ENCODE results near the gene PIMREG.
A peak's percentile ranks its signal among the peaks of the same experiment; 100 is the strongest.

PIMREG gene

DNA sequence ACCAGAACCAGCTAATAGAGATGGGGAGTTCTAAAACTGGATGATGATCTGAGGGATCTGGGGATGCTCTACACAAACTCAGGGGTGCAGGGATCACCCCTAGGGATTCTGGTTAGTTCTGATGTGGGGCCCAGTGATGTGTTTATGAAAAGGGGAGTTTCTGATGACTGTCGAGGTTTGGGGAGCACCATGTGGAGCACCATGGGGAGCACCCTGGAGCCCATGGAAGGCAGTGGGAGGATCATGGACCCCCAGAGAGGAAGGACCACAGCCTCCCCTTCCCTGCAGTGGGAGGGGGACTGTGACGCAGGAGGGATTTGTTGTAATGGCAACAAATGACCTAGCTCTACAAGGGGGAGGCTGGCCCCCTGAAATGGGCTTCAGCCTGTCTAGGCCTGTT lies 18.4 kb downstream of the PIMREG start:
- DNase-seq, result no peak

DNA sequence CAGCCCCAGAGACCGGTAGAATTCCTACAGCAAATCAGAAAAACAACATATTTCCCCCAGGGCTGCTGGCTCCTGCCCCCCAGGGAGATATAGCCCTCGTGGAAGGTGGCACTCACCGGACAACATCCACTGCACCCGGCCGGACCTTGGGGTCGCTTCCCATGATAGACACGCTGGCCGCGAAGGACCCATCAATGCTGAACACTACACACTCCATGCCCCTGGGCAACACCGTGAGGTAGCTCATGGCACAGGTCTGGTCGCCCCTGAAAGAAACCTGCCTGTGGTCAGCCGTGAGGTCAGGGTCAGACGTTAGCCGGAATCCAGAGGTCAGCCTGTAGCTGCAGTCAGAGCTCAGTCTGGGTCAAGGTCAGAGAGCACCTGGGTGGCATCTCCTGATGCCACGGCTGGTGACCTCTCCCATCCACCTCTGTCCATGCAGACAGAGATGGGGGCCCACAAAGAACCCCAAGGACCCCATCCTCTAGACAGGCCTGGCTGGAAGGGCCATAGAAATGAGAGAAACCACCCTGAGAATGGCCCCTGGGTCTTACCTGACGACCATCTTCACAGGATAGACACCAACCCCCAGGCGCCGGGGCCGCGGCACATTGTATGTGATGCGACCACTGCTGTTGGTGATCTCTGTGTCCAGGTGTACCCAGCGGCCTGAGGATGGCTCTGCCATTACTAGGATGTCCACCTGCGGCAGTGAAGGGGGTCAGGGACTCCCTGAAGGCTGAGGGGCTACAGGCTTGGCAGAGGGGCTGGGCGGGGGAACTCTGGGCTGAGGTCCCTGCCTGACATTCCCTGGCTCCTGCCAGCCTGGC lies 19.6 kb downstream of the PIMREG start:
- no peak for DNase-seq

DNA sequence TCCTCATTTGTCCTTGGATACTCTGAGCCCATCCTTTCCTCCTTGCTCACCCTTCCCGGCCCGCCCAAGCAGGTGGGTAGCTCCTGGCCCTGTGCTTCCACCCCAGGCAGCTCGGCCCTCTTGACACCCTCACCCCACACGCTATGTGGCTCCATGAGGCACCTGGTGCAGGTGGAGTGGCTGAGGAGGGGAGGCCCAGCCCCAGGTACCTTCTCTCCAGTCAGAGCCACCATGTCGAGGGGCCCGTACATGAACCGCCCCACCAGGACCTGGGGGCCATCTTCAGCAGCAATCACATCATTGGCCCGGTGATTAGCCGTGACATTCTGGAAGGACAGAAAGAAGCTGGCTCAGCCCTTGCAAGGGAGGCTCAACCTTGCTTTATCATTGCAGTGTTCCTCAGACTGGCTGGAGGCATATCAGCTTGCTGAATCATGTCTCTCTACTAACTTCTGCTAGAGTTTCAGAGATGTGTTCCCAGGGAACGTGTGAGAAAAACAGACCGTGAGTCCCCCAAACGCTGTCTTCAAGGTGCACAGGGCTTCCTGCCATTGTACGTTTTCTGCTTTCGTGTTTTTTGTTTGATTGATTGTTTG lies 20.3 kb downstream of the PIMREG start:
- DNase-seq, result no peak

DNA sequence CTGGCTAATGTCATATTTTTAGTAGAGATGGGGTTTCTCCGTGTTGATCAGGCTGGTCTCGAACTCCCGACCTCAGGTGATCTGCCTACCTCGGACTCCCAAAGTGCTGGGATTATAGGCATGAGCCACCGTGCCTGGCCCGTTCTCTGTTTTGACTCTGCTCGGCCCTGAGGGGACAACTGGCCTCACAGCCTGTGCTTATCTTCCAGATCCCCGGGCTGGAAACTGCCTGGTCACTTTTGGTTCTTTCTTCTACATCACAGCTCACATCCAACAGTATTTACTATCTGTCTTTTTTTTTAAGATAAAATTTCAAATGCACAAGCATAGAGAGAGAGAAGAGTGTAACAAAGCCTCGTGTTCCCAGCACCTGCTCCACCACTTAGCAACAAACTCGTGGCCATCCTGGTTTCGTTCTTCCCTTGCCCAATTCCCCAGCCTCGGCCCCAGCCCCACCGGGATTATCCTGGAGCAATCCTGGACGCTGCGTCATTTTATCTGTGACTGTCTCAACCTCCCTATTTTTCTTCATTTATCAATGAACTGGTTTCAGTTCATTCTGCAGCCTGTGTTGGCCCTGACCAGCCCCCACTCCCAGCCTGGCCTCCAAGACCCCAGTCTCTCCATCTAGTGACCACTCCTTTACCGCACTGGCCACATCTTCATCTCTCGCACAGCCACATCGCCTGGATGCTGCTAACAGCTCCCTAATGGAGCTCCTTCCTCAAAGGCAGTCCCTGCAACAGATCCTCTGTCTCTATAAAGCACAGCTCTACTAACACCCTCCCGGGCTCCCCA lies 21.1 kb downstream of the PIMREG start:
- DNase-seq, result no peak

GRCh38 chr17:6467567-6467966 lies 23.3 kb downstream of the PIMREG start:
- no peak for DNase-seq

DNA sequence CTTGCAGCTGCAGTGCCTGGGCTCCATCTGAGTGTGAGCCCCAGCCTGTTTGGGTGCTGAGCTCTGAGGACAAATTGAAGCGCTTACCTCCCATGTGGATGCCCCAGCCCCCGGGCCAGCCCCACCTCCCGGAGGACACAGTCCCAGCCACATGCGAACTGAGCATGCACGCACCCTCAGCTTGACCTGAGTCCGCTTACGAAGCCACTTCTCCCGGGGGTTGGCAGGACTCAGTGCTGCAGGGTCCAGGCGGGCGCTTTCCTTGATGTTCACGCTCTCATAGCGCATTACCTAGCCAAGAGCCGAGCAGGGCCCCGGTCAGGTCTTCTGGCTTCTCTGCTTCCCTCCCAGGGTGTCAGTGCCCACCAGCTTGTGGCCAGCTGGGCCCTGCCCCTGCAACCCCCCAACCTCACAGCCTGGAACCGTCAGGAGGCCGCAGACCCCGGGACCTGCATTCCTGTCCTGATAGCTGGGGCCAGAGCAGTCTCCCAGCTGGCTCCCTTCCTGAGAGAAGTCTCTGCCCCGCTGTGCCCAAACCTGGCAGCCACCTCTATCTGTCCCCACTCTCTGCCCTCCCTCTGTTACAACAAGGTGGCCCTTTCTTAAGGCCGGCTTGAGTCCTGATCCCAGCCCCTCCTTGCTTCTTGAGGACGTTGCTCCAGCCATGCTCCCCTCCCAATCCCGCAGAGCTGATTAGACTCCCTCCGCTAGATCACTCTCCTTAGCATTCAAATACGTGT lies 24.0 kb downstream of the PIMREG start:
- no peak for DNase-seq

GRCh38 chr17:6470146-6470718 lies 26.0 kb downstream of the PIMREG start:
- DNase-seq, result no peak

DNA sequence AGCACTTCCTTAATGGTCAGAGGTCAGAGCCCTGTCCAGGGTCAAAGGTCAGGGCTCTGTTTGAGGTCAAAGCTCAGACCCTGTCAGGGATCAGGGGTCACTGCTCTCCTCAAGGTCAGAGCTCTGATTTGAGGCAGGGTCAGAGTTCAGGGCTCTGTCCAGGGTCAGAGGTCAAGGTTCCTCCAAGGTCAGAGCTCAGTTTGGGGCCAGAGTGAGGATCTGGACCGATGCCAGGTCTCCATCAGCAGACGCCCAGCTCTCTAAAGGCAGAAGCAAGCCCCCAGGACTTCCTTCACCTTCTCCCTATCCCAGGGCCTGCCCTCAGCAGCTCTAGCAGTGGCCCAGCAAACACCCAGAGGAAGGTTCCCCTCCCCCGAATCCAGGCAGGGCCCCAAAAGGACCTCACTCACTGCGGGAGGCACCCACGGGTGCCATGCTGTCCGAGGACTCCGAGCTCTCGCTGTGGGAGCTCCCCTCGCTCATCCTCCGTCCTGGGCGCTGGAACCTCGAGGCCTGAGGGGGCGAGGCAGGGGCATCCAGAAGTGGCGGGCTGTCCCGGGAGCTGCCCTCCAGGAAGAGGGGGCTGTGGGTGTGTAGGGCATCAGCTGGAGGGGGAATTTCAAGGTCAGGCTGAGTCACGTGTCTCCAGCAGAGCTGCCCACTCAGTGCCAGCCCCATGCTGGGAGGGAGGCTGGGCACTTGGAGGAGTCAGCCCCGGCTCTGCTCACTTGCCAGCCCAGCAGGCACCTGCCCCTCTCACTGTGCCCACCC lies 26.7 kb downstream of the PIMREG start:
- DNase-seq, result no peak

DNA sequence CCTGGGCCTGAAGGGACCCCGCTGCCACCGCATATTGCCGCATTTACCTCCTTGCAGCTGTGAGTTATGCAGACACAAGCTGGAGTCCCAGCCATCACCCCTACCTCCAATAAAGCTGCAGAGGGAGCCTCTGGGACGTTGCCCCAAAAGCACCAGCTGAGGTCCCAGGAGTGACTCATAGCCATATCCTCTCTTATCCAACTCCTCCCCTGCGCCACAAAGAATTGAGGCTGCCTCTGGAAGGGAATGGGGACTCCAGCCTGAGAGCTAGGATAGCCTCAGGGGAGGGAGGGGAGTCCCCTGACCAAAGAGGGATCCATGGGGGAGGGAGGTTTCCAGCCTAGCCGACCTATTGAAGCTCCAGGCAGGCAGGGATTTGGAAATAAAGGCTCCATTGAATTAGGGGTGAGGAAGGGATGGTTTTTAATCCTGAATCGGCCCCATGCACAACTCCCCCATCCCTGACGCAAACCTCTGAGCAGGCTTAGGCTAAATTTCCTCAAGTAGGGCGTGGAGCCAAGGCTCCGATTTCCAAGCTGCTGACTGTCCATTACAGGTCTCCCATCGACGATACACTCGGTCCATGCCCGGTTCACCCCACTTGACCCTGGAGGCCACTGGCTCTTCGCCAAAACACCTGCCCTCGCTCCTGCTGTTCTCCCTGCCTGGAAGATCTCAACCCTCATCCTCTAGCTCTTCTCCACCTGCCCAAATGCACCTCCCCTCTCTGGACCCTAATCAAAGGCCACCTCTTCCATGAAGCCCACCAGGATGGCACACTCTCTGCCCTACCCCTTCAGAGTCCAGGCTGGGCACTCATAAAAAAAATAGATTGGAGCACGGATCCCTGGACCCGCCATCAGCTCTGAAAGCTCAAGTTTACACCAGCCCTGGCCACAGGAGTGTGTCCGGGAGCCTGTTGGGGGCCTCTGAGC lies 27.5 kb downstream of the PIMREG start:
- no peak for DNase-seq

GRCh38 chr17:6472517-6472916 lies 28.3 kb downstream of the PIMREG start:
- no peak for DNase-seq

- peak; percentile 56 for DNase-seq
Observed at GRCh38 chr17:6473128-6473767, 29.0 kb downstream of the PIMREG start.

DNA sequence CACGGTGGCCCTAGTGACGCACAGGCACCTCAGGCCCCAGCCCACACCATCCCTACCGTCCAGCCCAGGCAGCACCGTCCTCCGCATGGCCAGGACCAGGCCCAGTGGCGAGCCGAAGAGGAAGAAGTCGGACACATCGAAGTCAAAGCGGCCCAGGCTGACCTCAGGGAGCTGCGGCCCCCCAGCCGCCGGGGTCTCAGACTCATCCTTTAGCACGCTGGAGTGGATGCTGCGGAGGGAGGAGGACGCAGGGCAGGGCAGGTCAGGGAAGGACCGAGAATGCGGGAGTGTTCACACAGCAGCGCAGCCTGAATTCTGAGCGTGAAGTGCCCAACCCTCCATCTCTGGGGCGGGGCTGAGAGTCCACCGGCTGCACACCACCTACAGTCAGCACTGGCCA lies 30.1 kb downstream of the PIMREG start:
- DNase-seq, result no peak

GRCh38 chr17:6474906-6475305 lies 30.7 kb downstream of the PIMREG start:
- DNase-seq, result no peak

GRCh38 chr17:6475411-6475810 lies 31.2 kb downstream of the PIMREG start:
- no peak for DNase-seq

GRCh38 chr17:6476076-6476809 lies 32.0 kb downstream of the PIMREG start:
- no peak for DNase-seq

- no peak for DNase-seq
Observed at GRCh38 chr17:6476810-6477179, 32.5 kb downstream of the PIMREG start.

GRCh38 chr17:6477831-6478383 lies 33.7 kb downstream of the PIMREG start:
- no peak for DNase-seq

DNA sequence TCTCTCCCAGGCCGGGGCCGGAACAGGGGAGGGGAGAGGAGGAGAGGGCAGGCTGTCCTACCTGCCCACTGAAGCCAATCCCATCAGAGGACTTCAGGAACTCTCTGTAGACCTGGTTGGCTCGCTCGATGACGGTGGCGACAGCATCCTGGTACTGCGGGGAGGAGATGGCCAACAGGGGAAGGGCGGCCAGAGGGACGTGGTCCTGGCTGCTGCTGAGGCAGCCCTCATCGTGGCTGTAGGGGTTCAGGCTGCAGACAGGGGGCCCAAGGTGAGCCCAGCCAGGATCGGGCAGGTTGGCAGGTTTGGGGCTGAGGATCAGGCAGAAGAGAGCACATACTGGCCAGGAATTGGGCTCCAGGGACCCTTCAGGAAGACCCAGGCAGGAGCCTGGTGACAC lies 34.2 kb downstream of the PIMREG start:
- no peak for DNase-seq

DNA sequence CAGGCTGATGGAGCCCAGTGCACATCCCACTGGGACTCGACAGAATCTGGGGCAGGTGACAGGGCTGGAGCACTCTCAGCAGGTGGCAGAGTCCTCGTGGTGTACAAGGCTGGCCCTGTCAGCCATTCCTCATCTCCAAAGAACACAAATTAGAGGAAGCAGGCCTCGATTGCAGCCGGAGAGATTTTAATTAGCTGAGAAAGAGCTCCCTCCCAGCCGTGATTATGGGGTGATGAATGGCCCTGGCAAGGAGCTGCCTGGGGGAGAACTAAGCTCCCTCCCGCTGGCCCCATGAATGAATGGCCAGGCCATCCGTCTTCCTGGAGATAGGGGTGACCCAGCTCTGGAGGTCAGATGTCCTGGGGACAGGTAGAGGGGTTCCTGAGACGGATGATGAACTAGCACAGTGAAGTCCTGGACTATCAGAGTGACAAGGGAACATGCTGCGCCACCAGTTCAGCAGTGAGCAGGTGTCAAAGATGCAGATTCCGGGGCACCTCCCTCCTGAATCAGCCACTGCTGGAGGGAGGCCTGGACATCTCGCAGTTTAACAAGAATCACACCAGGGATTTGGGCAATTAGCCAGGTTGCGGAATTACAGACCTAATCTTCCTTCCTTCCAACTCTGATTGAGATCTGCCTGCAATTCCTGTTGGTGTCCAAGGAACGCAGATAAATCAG lies 35.5 kb downstream of the PIMREG start:
- DNase-seq, result no peak

All from activated T-cell treated with anti-CD3 and anti-CD28 coated beads for 4 hours (primary cell).